Ramos (cell line): ENCODE data around the gene PIPOX.

Experiments used
- in situ Hi-C: fragments of 300-500 bp; cut with MboI; formaldehyde crosslinking; loops from one replicate; pipeline ENCODE4 v1.14.3; 2022; ENCODE audit warnings: low sequenced_read_pairs; ENCODE audit not compliant: unreplicated experiment

Gene PIPOX

DNA sequence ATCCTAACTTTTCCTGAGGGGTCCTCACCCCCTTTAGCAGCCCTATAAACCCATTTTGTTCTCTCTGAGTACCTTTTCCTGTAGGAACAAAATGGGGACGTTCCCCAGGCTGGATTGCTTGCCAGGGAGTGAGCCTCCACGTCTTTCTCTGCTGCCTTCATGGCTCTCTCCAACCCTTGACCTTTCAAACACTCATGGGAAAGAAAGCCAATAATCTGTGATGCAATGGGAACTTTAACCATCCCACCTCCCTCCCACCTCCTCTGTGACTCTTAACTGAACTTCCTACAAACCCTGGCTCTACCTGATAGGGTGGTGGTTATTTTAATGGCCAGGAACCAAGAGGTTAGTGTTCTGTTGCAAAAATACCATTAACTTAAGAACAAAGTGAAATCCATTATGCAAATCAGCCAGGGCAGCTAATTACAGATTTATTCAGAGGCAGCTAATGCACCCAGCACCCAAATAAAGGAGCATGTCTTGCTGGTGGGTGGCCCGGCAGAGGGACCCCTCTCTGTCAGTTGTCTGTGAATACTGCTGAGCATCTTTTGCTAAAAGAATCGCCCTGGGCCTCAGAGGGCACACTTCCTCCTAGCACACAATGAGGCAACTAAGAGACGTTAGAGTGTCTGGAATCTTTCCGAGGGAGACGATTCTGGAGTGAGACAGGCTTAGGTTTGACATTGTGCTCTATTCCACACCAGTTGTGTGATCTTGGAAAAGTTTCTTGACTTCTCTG is 3.0 kb downstream of the PIPOX start:
- in situ Hi-C loops, result no loop called here

DNA sequence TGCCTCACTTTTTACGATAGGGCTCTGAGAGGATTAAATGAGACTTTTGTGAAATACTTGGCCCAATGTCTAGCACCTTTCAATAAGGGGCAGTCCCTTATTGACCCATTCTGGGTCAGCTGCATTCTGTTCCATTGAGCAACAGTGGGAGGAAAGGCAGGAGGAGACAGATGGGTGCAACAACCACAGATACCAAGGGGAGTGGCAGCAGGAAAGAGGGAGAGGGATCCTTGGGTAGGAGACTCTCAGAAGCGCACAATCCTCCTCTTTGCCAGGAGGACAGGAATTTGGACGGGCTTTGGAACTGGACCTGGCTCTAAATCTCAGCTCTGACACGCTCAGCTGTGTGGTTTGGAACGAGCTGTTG is 3.5 kb downstream of the PIPOX start:
- in situ Hi-C loops, result no loop called here

DNA sequence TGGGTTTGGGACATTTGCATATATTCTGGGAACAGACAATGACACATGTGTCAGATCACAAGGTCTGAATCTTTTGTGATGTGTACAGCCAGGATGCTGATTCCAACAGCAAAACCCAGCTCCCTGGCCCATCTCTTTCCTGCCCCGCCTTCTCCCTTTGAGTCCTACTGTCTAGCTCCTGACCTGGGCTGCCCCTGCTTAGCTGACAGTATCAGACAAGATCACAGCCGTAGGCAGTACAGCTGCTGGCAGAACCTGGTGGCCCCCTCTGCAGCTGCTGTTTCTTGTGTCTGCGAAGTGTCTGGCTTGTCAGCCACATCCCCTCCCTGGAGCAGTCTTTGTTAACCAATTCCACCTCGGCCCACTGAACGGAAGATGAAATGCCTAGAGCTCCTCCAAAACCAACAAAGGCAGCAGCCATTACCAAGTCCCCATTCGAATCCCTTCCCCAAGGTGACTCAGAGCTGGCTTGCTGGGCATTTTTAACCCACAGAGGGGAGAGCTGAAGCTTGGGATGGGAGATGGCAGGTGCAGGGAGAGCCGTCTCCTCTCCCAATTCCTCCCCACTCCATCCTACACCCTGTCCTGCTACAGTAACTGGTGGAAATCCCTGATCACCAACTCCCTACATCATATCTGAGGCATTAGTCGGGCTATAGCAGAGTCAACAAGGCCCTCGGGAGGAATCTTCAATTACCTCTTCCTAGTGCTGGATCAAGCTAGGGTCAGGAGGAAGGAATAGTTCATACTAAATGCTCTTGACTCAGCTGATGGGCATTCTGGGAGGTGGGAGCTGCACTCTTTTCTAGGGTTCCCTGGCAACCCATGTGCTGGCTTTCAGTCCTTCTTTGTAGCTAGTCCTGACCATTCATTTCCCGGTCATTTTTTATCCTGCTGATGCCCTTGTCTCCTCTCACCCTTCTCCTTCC is 5.8 kb downstream of the PIPOX start:
- in situ Hi-C loops, result no loop called here

DNA sequence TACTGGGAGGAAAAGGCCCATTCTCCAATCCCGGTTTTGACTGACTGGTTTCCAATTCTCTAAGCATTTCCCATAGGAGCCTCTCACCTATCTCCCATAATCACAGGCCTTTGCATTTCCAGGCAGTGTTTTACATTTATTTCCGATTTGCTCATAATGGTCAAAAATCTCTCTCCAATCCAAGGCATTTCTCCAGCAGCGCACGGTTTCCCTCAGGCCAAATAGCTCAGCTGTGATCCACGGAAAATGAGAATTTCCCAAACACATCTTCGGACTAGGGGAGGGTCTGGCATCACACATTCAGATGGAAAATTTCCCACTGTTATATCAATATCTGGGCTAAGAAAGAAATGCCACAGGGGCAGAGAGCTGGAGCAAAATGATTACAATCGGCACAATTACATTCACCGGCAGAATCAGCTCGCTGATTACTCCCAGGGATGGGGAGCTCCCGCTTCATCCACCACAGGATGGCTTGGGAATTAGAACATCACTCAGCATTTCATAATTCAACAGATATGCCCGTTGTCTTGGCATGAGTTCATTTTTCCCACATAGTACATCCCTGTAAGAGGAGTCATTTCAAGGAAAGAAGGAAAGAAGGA is 6.7 kb downstream of the PIPOX start:
- in situ Hi-C loops, result no loop called here

DNA sequence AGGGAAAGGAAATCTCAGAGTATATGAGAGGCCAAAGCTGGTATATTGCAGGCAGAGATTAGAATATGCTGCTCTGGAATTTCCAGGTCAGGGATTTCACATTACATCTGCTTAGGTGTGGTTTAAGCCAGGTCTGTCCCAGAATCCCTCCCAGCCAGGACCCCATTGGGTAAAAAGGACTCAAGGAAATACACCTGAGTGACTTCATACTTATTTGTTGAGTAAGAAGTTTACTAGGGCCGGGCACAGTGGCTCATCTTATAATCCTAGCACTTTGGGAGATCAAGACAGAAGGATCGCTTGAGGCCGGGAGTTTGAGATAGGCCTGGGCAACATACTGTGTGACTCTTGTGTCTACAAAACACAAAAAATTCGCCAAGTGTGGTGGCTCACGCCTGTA is 7.2 kb downstream of the PIPOX start:
- in situ Hi-C loops, result no loop called here

DNA sequence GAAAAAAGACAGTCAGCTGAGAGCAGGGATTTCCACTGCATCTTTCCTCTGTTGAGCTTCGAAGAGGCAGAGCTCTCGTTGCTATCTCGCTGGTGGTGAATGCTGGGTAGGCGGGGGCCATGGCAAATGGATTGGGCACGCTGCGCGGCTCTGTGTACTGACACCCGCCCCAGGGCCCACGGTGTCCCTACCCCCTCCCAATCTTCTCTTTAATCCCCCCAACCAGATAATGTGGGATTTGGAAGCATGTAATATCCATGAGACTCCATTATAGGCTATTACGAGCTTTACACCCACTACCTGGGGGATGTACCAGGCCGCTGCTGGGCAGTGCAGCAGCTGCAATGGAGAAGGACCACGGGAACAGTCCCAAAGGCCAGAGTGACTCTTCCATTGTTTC is 8.3 kb downstream of the PIPOX start:
- in situ Hi-C loops, result no loop called here

DNA sequence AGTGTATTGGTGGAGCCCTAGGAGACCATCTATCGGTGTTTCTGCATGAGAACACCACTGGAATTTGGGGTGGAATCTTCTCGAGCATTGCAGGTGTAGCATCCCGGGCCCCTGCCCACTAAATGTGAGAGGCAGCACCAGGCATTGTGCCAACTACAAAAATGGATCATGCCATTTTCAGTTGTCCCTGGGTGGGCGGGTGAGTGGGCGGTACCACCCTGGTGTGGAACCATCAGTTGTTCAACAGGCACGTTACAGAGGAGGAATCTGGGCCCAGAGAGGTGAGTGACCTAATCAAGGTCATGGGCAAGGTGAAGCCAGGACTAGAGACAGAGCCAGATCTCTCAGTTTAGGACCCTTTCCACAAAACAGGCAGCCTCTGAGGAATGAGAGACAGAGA is 8.8 kb downstream of the PIPOX start:
- in situ Hi-C loops, result no loop called here

DNA sequence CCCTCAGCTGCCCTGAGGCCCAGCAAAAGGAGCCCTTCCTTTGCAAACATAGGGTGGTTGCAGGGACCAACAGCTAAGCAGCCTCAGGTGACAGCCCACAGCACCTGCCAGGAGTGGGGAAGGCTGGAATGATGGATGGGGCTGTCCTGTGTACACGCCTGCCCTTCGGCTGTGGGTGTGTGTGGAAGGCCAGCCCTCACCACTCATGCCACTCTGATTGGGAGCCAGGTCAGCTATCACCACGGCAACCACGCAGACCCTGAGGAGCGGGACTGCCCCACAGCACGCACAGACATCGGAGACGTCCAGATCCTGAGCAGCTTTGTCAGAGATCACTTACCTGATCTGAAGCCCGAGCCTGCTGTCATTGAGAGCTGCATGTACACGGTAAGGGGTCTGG is 11.9 kb downstream of the PIPOX start:
- in situ Hi-C loops, result no loop called here

DNA sequence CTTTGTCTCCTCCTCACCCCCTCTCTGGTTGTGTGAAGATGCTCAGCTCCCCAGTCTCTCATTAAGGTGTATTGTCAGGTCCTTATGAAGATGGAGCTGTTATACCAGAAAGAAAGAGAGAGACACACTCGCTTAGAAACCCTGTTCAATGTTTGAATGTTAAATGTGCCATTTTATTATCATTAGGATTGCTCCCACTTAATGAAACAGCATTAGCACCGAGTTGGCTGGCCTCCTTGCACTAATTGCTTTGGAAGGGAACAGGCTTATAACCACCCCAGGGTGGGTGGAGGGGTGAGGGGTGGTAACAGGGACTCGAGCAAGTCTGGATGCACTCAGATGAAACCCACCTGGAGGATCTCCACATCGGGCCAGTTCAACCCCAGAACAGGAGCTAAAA is 14.4 kb downstream of the PIPOX start:
- in situ Hi-C loops, result no loop called here

DNA sequence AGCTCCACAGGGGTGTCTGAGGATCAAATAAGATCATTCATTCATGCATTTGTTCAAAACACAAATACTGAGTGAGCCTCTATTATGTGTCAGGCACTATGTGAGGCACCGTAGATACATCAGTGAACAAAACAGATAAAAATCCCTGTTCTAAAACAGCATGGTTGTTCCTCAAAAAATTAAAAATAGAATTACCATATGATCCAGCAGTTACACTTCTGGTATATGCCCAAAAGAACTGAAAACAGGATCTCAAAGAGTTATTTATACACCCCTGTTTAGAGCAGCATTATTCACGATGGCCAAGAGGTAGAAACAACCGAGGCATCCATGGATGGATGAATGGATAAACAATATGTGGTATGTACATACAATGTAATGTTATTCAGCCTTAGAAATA is 15.4 kb downstream of the PIPOX start:
- in situ Hi-C loops, result no loop called here

DNA sequence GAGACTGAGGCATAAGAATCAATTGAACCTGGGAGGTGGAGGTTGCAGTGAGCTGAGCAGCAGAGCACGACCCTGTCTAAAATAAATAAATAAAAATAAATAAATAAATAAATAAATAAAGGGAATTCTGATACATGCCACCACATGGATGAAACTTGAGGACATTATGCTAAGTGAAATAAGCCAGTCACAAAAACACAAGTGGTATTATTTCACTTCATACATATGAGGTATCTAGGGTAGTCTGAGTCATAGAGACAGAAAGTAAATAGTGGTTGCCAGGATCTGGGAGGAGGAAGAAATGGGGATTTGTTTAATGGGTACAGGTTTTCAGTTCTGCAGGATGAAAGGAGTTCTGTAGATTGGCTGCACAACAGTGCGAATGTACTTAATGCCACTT is 16.3 kb downstream of the PIPOX start:
- in situ Hi-C loops, result no loop called here

DNA sequence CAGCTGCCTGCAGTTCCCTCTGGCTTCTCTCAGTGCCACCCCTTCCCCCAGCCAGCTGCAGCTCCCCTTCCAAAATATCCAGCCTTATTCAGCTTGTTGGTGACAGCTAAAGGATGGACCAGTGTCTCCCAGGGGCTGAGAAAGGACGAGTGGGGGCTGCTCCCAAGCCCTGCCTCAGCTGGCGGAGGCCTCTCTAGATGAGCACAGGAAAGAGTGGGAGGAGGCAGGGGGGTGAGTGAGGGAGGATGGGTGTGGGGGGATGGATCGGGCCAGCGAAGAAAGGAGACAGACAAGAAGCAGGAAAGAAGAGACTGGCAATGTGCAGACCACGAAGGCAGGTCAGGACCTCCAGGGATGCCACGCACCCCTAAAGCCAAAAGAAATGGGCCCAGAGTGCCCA is 17.5 kb downstream of the PIPOX start:
- in situ Hi-C loops, result no loop called here

DNA sequence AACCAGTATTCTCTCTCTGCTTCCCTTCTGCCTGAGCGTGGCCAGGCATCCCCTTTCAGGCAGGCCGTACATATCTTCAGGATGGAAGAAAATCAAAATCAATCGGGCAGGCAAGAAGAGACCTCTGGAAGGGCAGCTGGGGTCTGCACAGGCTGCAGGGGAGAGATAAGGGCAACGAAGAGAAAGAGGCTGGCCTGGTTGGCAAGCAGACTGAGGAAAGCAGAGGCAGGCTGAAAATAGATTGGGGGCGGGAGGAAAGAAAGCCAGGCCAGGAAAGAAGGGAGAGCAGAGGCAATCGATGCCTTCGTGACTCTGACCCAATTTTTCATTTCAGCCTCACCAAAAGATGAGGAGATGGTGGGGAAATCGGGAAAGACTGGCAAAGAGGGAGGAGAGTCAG is 18.1 kb downstream of the PIPOX start:
- in situ Hi-C loops, result no loop called here

DNA sequence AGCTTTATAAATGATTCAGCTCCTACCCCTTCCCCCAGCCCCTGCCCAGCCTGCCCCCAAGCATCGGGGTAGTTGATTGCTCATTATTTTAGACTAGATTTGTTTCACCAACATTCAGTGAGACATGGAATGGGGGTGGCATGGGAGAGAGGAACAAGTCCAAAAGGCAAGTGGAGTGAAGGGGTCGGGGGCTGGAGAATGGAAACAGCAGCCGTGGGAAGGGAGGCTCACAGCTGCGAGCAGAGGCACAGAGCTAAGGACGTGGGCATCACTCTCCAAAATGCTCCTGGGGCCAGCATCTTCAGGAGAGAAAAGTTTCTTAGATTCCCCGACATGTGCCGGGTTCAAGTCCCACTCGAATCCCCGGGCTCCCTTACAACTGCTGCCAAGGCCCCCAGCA is 19.3 kb downstream of the PIPOX start:
- in situ Hi-C loops, result no loop called here

DNA sequence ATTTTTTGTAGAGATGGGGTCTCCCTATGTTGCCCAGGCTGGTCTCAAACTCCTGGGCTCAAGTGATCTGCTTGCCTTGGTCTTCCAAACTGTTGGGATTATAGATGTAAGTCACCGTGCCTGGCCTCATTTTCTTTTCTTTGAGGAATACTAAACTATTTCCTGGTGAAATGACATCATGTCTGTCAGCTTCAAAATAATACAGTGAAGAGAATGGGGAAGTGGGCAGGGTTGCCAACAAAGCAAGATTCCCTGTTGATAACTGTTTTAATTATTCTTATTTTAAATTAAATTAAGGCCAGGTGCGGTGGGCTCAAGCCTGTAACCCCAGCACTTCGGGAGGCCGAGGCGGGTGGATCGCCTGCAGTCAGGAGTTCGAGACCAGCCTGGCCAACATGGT is 21.1 kb downstream of the PIPOX start:
- in situ Hi-C loops, result no loop called here

DNA sequence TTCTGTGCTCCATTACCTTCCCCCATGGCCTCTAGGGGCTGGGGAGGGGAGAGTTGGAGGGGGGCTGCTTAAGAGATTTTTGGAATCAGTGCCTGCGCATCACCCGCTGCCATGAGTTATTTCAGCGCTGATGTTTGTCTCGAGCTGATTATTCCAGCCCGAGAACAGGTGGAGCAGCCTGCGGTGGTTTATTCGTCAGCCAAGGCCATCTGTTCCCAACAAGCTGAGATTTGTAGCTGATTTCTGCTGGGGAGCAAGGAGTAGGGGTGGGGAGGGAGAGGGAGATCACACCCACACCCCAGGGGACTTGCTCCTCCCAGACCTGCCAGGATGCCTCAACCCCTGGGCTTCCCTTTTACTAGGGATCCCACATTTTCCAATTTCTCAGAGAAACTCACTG is 23.1 kb downstream of the PIPOX start:
- in situ Hi-C loops, result no loop called here

DNA sequence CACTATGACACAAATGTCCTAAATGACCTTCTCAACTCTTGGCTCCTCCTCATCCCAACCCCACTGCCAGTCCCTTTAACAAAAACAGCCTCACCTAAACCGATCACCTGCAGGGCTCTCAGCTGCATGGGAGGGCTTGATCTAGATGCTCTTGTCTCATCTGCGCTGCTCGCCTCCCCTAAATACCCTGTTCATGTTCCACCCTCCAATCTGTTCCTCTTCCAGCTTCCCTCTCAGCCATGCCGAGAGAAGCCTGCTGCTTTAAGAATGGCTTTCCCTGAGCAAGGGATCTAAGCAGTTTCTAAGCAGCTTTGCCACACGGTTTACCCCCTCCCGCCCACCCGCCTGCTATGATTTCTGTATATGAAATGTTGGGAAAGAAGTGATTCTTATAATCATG is 23.7 kb downstream of the PIPOX start:
- in situ Hi-C loops, result no loop called here

DNA sequence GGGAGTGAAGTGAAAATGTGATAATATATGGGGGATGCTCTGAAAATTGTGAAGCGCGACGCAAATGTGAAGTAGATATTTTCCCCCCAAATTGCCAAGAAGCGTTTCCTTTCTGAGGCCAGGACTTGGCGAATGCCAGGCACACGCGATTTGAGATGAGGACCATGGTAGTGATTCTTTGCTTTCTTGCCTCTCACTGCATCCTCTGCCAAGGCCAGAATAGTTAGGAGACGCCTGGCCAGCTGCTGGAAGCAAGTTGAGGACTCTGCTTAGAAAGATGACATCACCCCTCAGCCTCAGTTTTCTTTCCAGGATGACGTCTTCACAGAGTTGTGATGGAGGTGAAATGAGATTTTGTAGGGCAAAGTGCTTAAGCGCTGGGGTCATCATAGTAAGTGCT is 25.9 kb downstream of the PIPOX start:
- in situ Hi-C loops, result no loop called here

DNA sequence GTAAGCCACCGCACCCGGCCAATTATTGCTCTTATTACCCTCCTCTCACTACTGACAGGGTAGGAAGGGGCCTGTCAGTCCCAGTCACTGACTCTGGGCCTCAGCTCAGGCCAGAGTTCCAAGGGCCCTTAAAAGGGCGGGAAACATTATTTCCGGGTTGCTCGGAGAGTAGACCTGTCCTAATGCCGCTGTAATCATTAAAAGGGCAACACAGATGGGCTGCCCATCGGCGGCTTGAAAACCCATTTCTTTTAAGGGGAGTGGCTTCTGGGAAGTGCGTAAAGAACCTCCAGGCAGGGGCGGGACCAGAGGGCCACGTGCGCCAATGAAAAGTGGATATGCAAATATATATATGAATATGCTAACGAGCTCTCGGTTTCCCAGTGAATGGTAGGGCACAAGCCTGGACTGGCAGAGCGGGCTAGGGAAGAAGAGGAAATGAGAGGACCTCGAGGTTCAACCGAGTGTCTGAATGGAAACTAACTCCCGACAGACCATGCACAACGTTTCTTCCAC is 26.6 kb downstream of the PIPOX start:
- in situ Hi-C loops, result no loop called here

DNA sequence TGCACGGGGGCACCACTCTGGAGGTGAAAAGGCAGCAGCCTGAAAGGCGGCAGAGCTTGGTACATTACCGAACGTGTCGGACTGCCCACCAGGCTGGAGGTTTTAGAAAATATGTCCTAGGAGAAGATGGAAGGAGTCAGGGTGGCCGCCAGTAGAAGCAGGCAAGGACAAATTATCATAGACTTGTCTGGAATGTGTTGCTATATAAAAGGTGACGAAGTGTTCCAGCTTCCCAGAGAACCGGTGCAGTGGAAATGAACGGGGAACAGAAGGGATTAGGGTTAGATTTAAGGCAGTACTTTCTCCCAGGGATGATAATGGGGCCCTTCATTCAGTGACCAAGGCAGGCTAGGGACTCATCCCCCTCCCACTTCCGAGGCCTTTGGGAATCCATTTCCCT is 27.4 kb downstream of the PIPOX start:
- in situ Hi-C loops, result no loop called here

DNA sequence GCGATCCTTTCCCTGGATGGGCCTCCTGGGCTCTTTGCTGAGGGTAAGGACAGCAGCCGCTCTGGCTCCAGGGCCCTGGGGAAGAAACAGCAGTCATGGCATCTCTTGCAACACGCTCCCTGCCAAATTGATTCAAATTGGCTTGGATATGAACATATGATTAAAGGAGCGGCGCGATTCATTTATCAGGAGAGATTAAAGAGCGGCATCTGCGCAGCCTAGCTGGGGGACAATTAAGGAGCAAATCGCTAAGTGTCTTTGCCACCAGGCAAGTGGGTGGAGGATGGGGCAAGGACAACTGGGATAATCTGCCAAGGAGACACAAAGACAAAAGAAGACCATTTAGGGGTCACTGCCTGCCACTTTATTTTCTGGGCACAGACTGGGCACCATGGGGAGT is 27.8 kb downstream of the PIPOX start:
- in situ Hi-C loops, result no loop called here
